Transverse colon (tissue), 4 donors: ENCODE measurements around the gene SRP9. TPM values are rescaled to one million over a fixed set of nuclear protein-coding genes. Genes with fewer than 3 reads are reported as not detected.
"Not testable (repeated sequence)": the region's sequence is repeated elsewhere in the genome, so short reads cannot be mapped to it uniquely, and the experiment has no call there.

Source experiments
- DNase-seq: peaks from one replicate; pipeline ENCODE4 v3.0.0-alpha.2; 2019
- H3K27ac ChIP-seq, 4 donors: fragments of 200-600 bp; sonication (generic); 2 replicates each; pipeline ENCODE4 v1.5.1; 2016 to 2018; ENCODE audit warnings: inconsistent platforms in 4 of 4
- H3K27me3 ChIP-seq: fragments of 200-600 bp; sonication (generic); 2 replicates; pipeline ENCODE4 v1.5.1; 2017; ENCODE audit warnings: inconsistent platforms
- H3K36me3 ChIP-seq, 4 donors: fragments of 200-600 bp; sonication (generic); 2 replicates each; pipeline ENCODE4 v1.5.1; 2017 to 2019; ENCODE audit warnings: inconsistent platforms in 4 of 4
- H3K4me1 ChIP-seq, 4 donors: fragments of 200-600 bp; sonication (generic); 2 replicates each; pipeline ENCODE4 v1.5.1; 2017 to 2020; ENCODE audit warnings: inconsistent platforms in 4 of 4
- H3K4me3 ChIP-seq, 4 donors: fragments of 200-600 bp; sonication (generic); 1 replicate in 1 of 4; 2 replicates in 3 of 4; pipeline versions ENCODE4 v1.5.1 to v1.6.1; 2017 to 2019; ENCODE audit warnings: inconsistent platforms in 4 of 4
- H3K9me3 ChIP-seq, 2 donors: fragments of 200-600 bp; sonication (generic); 2 replicates each; pipeline ENCODE4 v1.5.1; 2017 to 2019; ENCODE audit warnings: inconsistent platforms in 2 of 2
- EP300 ChIP-seq: sonication (generic); formaldehyde crosslinking; IDR thresholded peaks from one replicate; pipeline ENCODE4 v1.6.1; 2017; ENCODE audit warnings: antibody characterized with exemption, low read depth
- POLR2A ChIP-seq: fragments of 450-650 bp; IDR thresholded peaks from one replicate; pipeline ENCODE4 v1.6.1; 2016; ENCODE audit warnings: antibody characterized with exemption, mild to moderate bottlenecking, moderate library complexity
- POLR2AphosphoS5 ChIP-seq, 3 donors: sonication (generic); formaldehyde crosslinking; IDR thresholded peaks; one replicate each; pipeline ENCODE4 v1.6.1; 2016; ENCODE audit warnings: antibody characterized with exemption in 3 of 3
- WGBS, 2 donors: methylation state at CpG; one replicate each; pipeline ENCODE4 v1.1.5; 2018; ENCODE audit warnings: low coverage in 1 of 2; 5-methylcytosine and 5-hydroxymethylcytosine counted together
- in situ Hi-C, 4 donors: fragments of 200-750 bp; cut with MboI; loops; one replicate each; pipeline versions ENCODE4 v1.15.0 to v1.15.1; 2017; ENCODE audit warnings: low sequenced_read_pairs in 3 of 4, low pct_ligation_motif_present in 1 of 4, low pct_unique_long_range_greater_than_20kb in 1 of 4
- intact Hi-C: fragments of 100-400 bp; cut with DNase I; formaldehyde crosslinking; loops from one replicate; pipeline ENCODE4 v1.15.1; 2023; ENCODE audit warnings: low total_unique reads
- small RNA-seq, 4 donors: library from RNA; depleted of rRNA; stranded (forward); fragments of <200 nt; gene quantifications; one replicate each; pipeline ENCODE3, GENCODE V24; 2016
- total RNA-seq, 4 donors: library from RNA; depleted of rRNA; stranded (reverse); fragments of >200 nt; gene quantifications; one replicate each; pipeline ENCODE4 v1.1.0, GENCODE V29; 2016
- TF ChIP-seq, protein P1 (sequence below), 5 experiments: fragments of 200-600 bp in 3 of 5; fragments of 450-650 bp in 2 of 5; sonication (generic) in 3 of 5; IDR thresholded peaks; 1 replicate in 2 of 5; 2 replicates in 3 of 5; pipeline ENCODE4 v1.5.1; 2016 to 2017; ENCODE audit warnings: antibody characterized with exemption in 5 of 5, inconsistent platforms in 3 of 5, mild to moderate bottlenecking in 2 of 5, moderate library complexity in 1 of 5

The SRP9 gene
- total RNA-seq, 4 donors from 2014 or later, result 42.3 to 208 (median 117) TPM

DNA sequence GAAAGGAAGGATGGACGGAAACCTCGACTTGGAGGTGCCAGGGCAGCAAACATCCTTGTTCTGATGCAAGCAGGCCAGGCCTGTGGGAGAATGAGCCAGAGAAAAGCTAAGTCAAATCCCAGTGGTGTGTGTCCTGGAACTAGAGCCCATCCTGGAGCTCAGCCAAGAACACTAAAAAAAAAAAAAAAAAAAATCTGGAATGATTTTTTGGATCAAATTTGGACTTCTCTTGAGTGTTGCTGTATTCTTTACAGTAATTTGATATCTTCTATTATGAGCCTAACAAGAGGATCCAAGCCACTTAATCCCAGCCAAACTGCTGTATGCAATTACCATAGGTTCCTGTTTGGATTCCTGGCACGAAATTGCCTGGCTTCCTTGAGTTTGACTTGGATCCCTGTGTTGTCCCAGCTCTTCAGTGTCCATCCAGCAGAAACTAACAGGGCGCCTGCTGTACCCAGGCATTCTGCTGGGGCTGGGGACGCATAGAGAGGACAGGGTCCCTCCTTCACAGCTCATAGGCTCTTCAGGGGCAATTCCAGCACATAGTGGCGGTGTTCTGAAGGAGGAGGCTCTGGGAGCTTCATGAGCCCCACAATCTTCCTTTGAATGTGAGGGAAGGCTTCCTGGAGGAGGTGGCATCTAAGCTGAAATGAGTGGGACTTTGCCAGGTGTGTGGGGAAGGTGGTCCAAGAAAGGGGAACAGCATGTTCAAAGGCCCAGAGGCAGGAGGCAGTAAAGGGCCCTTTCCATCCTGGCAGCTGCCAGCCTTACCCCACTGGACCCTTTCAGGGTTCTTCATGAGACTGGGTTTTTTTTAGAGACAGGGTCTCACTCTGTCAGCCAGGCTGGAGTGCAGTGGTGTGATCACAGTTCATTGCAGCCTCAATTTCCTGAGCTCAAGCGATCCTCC lies 57.0 kb downstream of the SRP9 start:
- WGBS, 2 donors, result 75 to 80% methylated on average over 1 to 7 of the region's 7 CpGs
- Histone ChIP-seq H3K36me3 (peaks cover 0 to 20% (median 8%) of the 10 kb centered on the region in 4 donors), H3K27ac (peak overlapping the region; percentile 34 to 68 (median 36)), H3K4me3 (no peak overlapping the region), H3K4me1 (peaks cover 0 to 10% (median 0%) of the 10 kb centered on the region in 4 donors), H3K9me3 (no peaks in the 10 kb centered on the region), H3K27me3 (no peaks in the 10 kb centered on the region)
- in situ Hi-C loops (no loop called here), intact Hi-C loops (no loop called here)
- no peak for DNase-seq
- TF ChIP-seq EP300 (no peak), POLR2AphosphoS5 (IDR thresholded peaks at IDR 0.05) (peak in 2 of 3 donors; percentile 7 to 20), POLR2A (no peak)
- TF ChIP-seq, protein P1, sequence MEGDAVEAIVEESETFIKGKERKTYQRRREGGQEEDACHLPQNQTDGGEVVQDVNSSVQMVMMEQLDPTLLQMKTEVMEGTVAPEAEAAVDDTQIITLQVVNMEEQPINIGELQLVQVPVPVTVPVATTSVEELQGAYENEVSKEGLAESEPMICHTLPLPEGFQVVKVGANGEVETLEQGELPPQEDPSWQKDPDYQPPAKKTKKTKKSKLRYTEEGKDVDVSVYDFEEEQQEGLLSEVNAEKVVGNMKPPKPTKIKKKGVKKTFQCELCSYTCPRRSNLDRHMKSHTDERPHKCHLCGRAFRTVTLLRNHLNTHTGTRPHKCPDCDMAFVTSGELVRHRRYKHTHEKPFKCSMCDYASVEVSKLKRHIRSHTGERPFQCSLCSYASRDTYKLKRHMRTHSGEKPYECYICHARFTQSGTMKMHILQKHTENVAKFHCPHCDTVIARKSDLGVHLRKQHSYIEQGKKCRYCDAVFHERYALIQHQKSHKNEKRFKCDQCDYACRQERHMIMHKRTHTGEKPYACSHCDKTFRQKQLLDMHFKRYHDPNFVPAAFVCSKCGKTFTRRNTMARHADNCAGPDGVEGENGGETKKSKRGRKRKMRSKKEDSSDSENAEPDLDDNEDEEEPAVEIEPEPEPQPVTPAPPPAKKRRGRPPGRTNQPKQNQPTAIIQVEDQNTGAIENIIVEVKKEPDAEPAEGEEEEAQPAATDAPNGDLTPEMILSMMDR (IDR thresholded peaks at IDR 0.05), result no peak

DNA sequence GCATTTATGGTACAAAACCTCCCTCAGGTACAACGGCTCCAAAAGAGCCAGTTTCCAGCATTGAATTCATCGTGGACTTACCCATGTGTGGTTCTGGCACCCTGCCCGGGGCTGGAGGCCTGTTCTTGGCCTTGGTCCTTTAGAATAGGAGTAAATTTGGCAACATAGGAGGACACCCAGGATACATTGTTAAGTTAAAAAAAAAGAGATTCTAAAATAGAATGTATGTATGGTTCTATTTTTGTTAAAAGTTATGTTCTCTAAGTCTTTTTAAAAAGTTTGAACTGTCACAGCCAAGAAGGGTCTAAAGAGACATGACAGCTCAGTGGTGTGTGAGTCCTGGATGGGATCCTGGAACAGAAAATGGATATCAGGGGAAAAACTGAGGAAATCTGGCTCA lies 58.2 kb downstream of the SRP9 start:
- H3K4me1 ChIP-seq, result peaks cover 0 to 10% (median 0%) of the 10 kb centered on the region in 4 donors
- peaks cover 0 to 15% (median 7%) of the 10 kb centered on the region in 4 donors for H3K36me3 ChIP-seq
- H3K27me3 ChIP-seq, result no peaks in the 10 kb centered on the region
- in situ Hi-C loops (no loop called here), intact Hi-C loops (no loop called here)
- no peak overlapping the region for H3K4me3 ChIP-seq
- no peaks in the 10 kb centered on the region for H3K9me3 ChIP-seq
- DNase-seq, result no peak
- TF ChIP-seq, protein P1 (IDR thresholded peaks at IDR 0.05), result no peak
- TF ChIP-seq EP300, result no peak
- no peak for TF ChIP-seq POLR2A
- no peak for TF ChIP-seq POLR2AphosphoS5 (IDR thresholded peaks at IDR 0.05)
- peak overlapping the region in 1 of 4 donors; percentile 25 for H3K27ac ChIP-seq
- 27 to 31% methylated on average over 2 to 3 of the region's 3 CpGs for whole genome bisulfite sequencing, 2 donors

DNA sequence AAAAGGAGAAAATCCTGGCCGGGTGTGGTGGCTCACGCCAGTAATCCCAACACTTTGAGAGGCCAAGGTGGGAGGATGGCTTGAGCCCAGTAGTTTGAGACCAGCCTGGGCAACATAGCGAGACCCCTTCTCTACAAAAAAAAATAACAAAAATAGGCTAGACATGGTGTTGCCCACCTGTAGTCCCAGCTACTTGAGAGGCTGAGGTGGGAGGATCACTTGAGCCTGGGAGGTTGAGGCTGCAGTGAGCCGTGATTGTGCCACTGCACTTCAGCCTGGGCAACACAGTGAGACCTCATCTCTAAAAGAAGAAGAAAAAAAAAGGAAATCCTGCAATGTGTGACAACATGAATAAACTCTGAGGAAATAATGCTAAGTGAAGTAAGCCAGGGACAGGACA lies 58.7 kb downstream of the SRP9 start:
- in situ Hi-C loops, H3K9me3 ChIP-seq, H3K4me1 ChIP-seq, intact Hi-C loops, H3K27me3 ChIP-seq, H3K4me3 ChIP-seq, DNase-seq: not testable (repeated sequence)
- 80 to 86% methylated on average over 4 of the region's 4 CpGs for WGBS, 2 donors
- Histone ChIP-seq H3K36me3 (peaks cover 0 to 15% (median 7%) of the 10 kb centered on the region in 4 donors), H3K27ac (peak overlapping the region in 1 of 4 donors; percentile 25)

DNA sequence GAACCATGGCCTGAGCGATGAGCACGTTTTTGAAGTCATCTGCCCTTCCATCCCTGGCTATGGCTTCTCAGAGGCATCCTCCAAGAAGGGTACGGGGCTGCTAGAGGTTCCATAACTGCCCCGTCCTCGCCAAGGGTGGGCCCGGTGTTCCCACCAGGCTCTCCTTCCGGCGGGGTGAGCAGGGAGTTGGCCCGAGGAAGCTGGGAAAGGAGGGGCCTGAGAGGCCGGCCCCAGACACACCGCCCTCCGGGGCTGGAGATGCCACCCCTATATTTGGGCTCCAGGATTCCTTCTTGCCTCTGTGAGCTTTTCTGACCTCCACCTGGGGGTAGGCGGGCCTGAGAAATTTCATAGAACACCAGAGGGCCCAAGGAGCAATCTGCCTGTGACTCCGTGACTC lies 61.2 kb downstream of the SRP9 start:
- no peak for DNase-seq
- TF ChIP-seq POLR2A (no peak), POLR2AphosphoS5 (IDR thresholded peaks at IDR 0.05) (no peak), EP300 (no peak)
- TF ChIP-seq, protein P1 (IDR thresholded peaks at IDR 0.05), result no peak
- Histone ChIP-seq H3K27ac (no peak overlapping the region), H3K9me3 (no peaks in the 10 kb centered on the region), H3K4me3 (no peak overlapping the region), H3K36me3 (peaks cover 0 to 4% (median 0%) of the 10 kb centered on the region in 4 donors), H3K27me3 (no peaks in the 10 kb centered on the region), H3K4me1 (peaks cover 0 to 10% (median 0%) of the 10 kb centered on the region in 4 donors)
- intact Hi-C loops (no loop called here), in situ Hi-C loops (no loop called here)
- WGBS, 2 donors, result 87% methylated on average over 14 of the region's 14 CpGs; no CpG with 5 or more reads in 1 of the 2 donors

Small RNA genes lying within 50 kb of the gene (small RNA-seq; reads per million reads assigned to genes)
- gene RNU6-1304P, result 0 reads per million in 4 donors

Other genes with a start within 250 kb of the SRP9 start
- gene ENAH, start 124.7 kb upstream of the SRP9 start, total RNA-seq, result 100 to 1,000 TPM in 1 of 4 donors, 10 to 100 TPM in 3; 14.7 to 140 (median 33.9) TPM
- gene EPHX1, start 32.3 kb downstream of the SRP9 start, total RNA-seq, result 100 to 1,000 TPM in 1 of 4 donors, 10 to 100 TPM in 3; 56.9 to 114 (median 90.6) TPM
- 100 to 1,000 TPM; 104 to 256 (median 180) TPM for gene TMEM63A, start 104.6 kb downstream of the SRP9 start, total RNA-seq
- gene LEFTY1, start 111.3 kb downstream of the SRP9 start, total RNA-seq, result 100 to 1,000 TPM in 3 of 4 donors, 10 to 100 TPM in 1; 86.0 to 320 (median 214) TPM
- gene PYCR2, start 146.4 kb downstream of the SRP9 start, total RNA-seq, result 10 to 100 TPM; 26.5 to 40.6 (median 32.2) TPM
- 10 to 100 TPM in 2 of 4 donors, under 1 TPM in 1, not detected in 1; 0.55 to 28.7 (median 24.5) TPM for gene LEFTY2, start 163.4 kb downstream of the SRP9 start, total RNA-seq
- gene SDE2, start 221.5 kb downstream of the SRP9 start, total RNA-seq, result 10 to 100 TPM in 2 of 4 donors, 1 to 10 TPM in 2; 4.4 to 19.2 (median 13.2) TPM